Measurements from ENCODE around the gene PDCD6IP.

Gene PDCD6IP

GRCh38 chr3:33808559-33808958 is 10.1 kb downstream of the PDCD6IP start:
- TF ChIP-seq, protein P1, sequence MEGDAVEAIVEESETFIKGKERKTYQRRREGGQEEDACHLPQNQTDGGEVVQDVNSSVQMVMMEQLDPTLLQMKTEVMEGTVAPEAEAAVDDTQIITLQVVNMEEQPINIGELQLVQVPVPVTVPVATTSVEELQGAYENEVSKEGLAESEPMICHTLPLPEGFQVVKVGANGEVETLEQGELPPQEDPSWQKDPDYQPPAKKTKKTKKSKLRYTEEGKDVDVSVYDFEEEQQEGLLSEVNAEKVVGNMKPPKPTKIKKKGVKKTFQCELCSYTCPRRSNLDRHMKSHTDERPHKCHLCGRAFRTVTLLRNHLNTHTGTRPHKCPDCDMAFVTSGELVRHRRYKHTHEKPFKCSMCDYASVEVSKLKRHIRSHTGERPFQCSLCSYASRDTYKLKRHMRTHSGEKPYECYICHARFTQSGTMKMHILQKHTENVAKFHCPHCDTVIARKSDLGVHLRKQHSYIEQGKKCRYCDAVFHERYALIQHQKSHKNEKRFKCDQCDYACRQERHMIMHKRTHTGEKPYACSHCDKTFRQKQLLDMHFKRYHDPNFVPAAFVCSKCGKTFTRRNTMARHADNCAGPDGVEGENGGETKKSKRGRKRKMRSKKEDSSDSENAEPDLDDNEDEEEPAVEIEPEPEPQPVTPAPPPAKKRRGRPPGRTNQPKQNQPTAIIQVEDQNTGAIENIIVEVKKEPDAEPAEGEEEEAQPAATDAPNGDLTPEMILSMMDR (IDR thresholded peaks at IDR 0.05; ENCODE audit: control insufficient read depth, insufficient read depth, low read depth, low read length, missing control alignments): no peak
- no peak overlapping the region for H3K4me3 ChIP-seq (ENCODE audit: control insufficient read depth, low read depth, low read length)
- no peak for DNase-seq (ENCODE audit: low read depth)

GRCh38 chr3:33810545-33810944 is 12.1 kb downstream of the PDCD6IP start:
- no peak overlapping the region for H3K4me3 ChIP-seq (ENCODE audit: control insufficient read depth, low read depth, low read length)
- TF ChIP-seq, protein P1 (IDR thresholded peaks at IDR 0.05; ENCODE audit: control insufficient read depth, insufficient read depth, low read depth, low read length, missing control alignments): no peak
- no peak for DNase-seq (ENCODE audit: low read depth)

GRCh38 chr3:33821989-33822388 is 23.6 kb downstream of the PDCD6IP start:
- DNase-seq (ENCODE audit: low read depth): no peak
- TF ChIP-seq, protein P1 (IDR thresholded peaks at IDR 0.05; ENCODE audit: control insufficient read depth, insufficient read depth, low read depth, low read length, missing control alignments): no peak
- no peak overlapping the region for H3K4me3 ChIP-seq (ENCODE audit: control insufficient read depth, low read depth, low read length)

DNA sequence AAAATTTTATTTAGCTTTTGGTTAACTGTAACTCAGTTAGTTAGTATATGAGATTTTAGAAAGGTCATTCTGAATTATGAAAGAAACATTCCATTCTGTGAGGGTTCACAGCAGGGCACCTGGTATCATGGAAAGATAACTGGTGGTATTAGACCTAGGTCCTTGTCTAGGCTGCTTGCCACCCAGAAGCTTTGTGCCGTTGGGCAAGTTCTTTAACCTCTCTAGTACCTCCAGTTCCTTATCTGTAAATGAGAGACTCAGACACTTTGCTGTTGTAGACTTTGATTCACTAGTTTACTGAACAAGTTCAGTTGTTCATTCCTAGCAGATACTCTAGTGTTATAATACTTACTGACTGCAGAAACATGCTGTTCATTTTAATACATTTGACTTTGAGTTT is 25.4 kb downstream of the PDCD6IP start:
- no peak for DNase-seq (ENCODE audit: low read depth)
- no peak overlapping the region for H3K4me3 ChIP-seq (ENCODE audit: control insufficient read depth, low read depth, low read length)
- TF ChIP-seq, protein P1 (IDR thresholded peaks at IDR 0.05; ENCODE audit: control insufficient read depth, insufficient read depth, low read depth, low read length, missing control alignments): no peak

DNA sequence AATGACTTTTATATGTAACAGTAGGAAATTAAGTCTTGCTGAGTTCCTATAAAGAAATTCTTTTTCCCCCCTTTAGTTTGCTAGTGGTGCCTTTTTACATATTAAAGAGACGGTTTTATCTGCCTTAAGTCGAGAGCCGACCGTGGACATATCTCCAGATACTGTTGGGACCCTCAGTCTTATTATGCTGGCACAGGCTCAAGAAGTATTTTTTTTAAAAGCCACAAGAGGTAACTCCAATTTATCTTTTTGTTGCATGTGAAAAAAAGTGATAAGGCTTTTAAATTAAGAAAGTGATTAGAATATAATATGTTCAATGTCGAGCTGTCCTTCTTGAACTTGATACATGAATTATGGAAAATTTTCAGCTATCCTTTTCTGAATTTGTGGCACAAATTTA is 26.7 kb downstream of the PDCD6IP start:
- TF ChIP-seq, protein P1 (IDR thresholded peaks at IDR 0.05; ENCODE audit: control insufficient read depth, insufficient read depth, low read depth, low read length, missing control alignments): no peak
- no peak overlapping the region for H3K4me3 ChIP-seq (ENCODE audit: control insufficient read depth, low read depth, low read length)
- no peak for DNase-seq (ENCODE audit: low read depth)

DNA sequence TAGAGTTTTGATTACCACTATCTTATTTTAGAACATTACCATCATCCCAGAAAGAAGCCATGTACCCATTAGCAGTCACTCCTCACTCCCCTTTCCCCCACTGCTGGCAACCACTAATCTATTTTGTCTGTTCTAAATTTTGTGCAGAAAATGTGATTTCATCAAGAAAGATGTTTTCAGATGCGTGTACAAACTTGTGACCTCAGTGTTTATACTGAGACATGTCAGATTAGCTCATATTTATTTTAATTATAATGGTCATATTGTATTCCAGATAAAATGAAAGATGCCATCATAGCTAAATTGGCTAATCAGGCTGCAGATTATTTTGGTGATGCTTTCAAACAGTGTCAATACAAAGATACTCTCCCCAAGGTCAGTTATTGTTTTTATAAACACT is 27.8 kb downstream of the PDCD6IP start:
- TF ChIP-seq, protein P1 (IDR thresholded peaks at IDR 0.05; ENCODE audit: control insufficient read depth, insufficient read depth, low read depth, low read length, missing control alignments): no peak
- no peak overlapping the region for H3K4me3 ChIP-seq (ENCODE audit: control insufficient read depth, low read depth, low read length)
- no peak for DNase-seq (ENCODE audit: low read depth)

DNA sequence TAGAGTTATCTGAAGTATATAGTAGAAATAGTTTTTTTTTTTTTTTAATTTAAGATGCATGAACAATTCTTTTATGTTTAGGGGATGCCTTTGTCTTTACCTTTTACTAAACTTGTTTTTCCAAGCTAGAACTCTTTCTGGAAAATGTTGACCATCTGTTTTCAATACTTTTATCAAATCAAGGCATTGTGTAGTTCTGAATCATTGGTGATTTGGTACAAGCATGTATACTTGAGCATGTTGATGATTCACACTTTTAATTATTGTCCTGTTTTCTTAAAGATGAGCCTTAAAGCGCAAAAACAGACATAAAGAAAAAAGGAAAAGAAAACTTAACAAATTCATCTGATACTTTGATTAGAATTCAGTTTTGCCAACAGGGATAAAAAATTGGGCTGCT is 28.3 kb downstream of the PDCD6IP start:
- H3K4me3 ChIP-seq (ENCODE audit: control insufficient read depth, low read depth, low read length): no peak overlapping the region
- TF ChIP-seq, protein P1 (IDR thresholded peaks at IDR 0.05; ENCODE audit: control insufficient read depth, insufficient read depth, low read depth, low read length, missing control alignments): no peak
- DNase-seq (ENCODE audit: low read depth): peak; percentile 40

Measured in AG09309 (cell line).